Thyroid gland (tissue), 4 donors: ENCODE data around the gene CAMTA1. TPM values are rescaled to one million over a fixed set of nuclear protein-coding genes. Genes with fewer than 3 reads are reported as not detected.
"Not testable (repeated sequence)": the region's sequence is repeated elsewhere in the genome, so short reads cannot be mapped to it uniquely, and the experiment has no call there.

ENCODE experiments used
- DNase-seq, 2 donors: peaks; one replicate each; pipeline ENCODE4 v3.0.0-alpha.2; 2019
- H3K27ac ChIP-seq, 3 donors: fragments of 200-600 bp; sonication (generic); 1 replicate in 2 of 3; 2 replicates in 1 of 3; pipeline ENCODE4 v1.5.1; 2016 to 2019; ENCODE audit warnings: mild to moderate bottlenecking in 1 of 3, moderate library complexity in 1 of 3
- H3K27me3 ChIP-seq: fragments of 200-600 bp; sonication (generic); one replicate; pipeline ENCODE4 v1.5.1; 2019
- H3K36me3 ChIP-seq, 2 donors: fragments of 200-600 bp; sonication (generic); one replicate each; pipeline ENCODE4 v1.5.1; 2016 to 2019
- H3K4me1 ChIP-seq, 2 donors: fragments of 200-600 bp; sonication (generic); one replicate each; pipeline ENCODE4 v1.5.1; 2017 to 2019
- H3K4me3 ChIP-seq, 3 donors: fragments of 200-600 bp; sonication (generic); replicated peaks in 1 of 3; 1 replicate in 2 of 3; 2 replicates in 1 of 3; pipeline ENCODE4 v1.5.1; 2016; ENCODE audit warnings: mild to moderate bottlenecking in 1 of 3
- H3K9me3 ChIP-seq: fragments of 200-600 bp; sonication (generic); one replicate; pipeline ENCODE4 v1.5.1; 2017
- CTCF ChIP-seq, 6 experiments: fragments of 200-600 bp in 3 of 6; fragments of 450-650 bp in 3 of 6; sonication (generic) in 3 of 6; IDR thresholded peaks; one replicate each; pipeline ENCODE4 v1.5.1; 2016 to 2019; ENCODE audit warnings: antibody characterized with exemption in 6 of 6, mild to moderate bottlenecking in 2 of 6, inconsistent platforms in 1 of 6, moderate library complexity in 1 of 6
- POLR2A ChIP-seq, 2 donors: fragments of 450-650 bp; IDR thresholded peaks; one replicate each; pipeline ENCODE4 v1.6.1; 2017; ENCODE audit warnings: antibody characterized with exemption in 2 of 2, mild to moderate bottlenecking in 2 of 2, moderate library complexity in 1 of 2
- WGBS, 2 donors: methylation state at CpG; one replicate each; pipeline ENCODE4 v1.1.5; 2017; 5-methylcytosine and 5-hydroxymethylcytosine counted together
- intact Hi-C: fragments of 100-400 bp; cut with DNase I; formaldehyde crosslinking; loops from one replicate; pipeline ENCODE4 v1.15.1; 2023
- total RNA-seq, 4 donors: library from RNA; depleted of rRNA; stranded (reverse); fragments of >200 nt; gene quantifications; one replicate each; pipeline ENCODE4 v1.2.3, GENCODE V29; 2016

CAMTA1 gene
- total RNA-seq, 4 donors from 2014 or later, result 63.9 to 124 (median 101) TPM

DNA sequence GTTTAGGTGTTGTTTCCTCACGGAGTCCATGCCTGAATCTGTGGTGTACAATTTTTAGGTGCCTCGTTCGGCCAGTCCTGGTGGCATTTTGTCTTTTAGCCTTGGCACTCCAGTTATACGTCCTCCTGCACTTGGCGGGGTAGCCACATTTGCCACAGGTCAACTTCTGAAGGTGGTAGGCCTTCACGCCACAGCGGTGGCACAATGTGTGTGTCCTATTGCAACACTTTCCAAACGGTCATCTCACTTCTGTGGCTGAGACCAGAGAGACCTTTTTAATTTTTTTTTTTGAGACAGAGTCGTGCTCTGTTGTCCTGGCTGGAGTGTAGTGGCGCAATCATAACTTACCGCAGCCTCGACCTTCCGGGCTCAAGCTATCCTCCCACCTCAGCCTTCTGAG lies 49.1 kb downstream of the CAMTA1 start:
- no peak overlapping the region for H3K27ac ChIP-seq
- no peaks in the 10 kb centered on the region for H3K36me3 ChIP-seq
- H3K4me3 ChIP-seq, result no peak overlapping the region
- DNase-seq, result no peak
- intact Hi-C loops, result no loop called here
- H3K4me1 ChIP-seq, result peaks cover 16 to 29% of the 10 kb centered on the region in 2 donors
- no peaks in the 10 kb centered on the region for H3K9me3 ChIP-seq
- WGBS, 2 donors, result 95 to 96% methylated on average over 13 of the region's 13 CpGs
- no peak for TF ChIP-seq CTCF (IDR thresholded peaks at IDR 0.05)
- no peak for TF ChIP-seq POLR2A (IDR thresholded peaks at IDR 0.05)
- no peaks in the 10 kb centered on the region for H3K27me3 ChIP-seq

DNA sequence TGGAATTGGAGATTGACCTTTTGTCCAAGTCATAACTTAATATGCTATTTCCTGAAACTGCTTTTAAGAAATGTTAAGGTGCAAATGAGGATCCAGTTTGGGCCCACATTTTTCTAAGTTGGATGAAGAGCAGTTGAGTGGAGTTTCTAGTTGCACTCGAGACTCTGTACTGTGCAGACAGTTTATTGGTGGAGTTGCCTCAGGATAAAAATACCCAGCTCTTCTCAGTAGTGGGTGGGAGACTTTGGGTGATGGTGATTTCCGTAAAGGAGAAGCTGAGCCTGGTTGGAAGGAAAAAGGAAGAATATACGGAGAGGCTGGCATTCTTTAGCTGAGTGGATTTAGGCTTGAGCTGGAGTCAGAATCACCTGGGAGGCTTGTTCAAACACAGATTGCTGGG lies 49.9 kb downstream of the CAMTA1 start:
- Histone ChIP-seq H3K4me3 (no peak overlapping the region), H3K9me3 (no peaks in the 10 kb centered on the region), H3K4me1 (peaks cover 16 to 29% of the 10 kb centered on the region in 2 donors), H3K27me3 (no peaks in the 10 kb centered on the region), H3K27ac (no peak overlapping the region), H3K36me3 (no peaks in the 10 kb centered on the region)
- TF ChIP-seq CTCF (IDR thresholded peaks at IDR 0.05) (no peak), POLR2A (IDR thresholded peaks at IDR 0.05) (no peak)
- 90% methylated on average over 3 of the region's 3 CpGs for WGBS, 2 donors
- DNase-seq, result no peak
- intact Hi-C loops, result no loop called here

DNA sequence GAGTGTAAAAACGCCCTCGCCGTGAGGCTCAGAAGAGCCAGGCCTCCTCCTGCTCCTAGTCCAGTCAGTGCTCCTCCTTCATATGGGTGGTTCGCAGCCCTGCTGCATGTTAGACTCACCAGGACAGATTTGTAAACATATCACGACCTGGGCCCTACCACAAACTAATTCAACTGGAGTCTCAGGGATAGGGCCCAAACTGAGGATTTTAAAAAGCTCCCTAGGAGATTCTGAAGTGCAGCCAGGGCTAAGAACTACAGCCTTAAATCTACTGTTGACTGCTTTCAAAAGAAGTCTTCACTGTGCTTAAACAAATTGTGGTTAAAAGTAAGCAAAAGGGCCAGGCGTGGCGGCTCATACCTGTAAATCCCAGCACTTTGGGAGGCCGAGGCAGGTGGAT lies 57.0 kb downstream of the CAMTA1 start:
- intact Hi-C loops, result no loop called here
- Histone ChIP-seq H3K36me3 (no peaks in the 10 kb centered on the region), H3K27me3 (no peaks in the 10 kb centered on the region), H3K9me3 (no peaks in the 10 kb centered on the region), H3K4me1 (no peaks in the 10 kb centered on the region), H3K27ac (no peak overlapping the region), H3K4me3 (no peak overlapping the region)
- DNase-seq, result no peak
- 87% methylated on average over 8 of the region's 8 CpGs for WGBS, 2 donors
- no peak for TF ChIP-seq POLR2A (IDR thresholded peaks at IDR 0.05)
- TF ChIP-seq CTCF (IDR thresholded peaks at IDR 0.05), result no peak

- WGBS, 2 donors, result 95 to 96% methylated on average over 4 of the region's 4 CpGs
- H3K9me3 ChIP-seq, H3K4me1 ChIP-seq, H3K36me3 ChIP-seq, H3K27ac ChIP-seq, intact Hi-C loops, DNase-seq, H3K4me3 ChIP-seq, H3K27me3 ChIP-seq: not testable (repeated sequence)
Measured at GRCh38 chr1:6845786-6846185, 60.5 kb downstream of the CAMTA1 start.

- 89 to 95% methylated on average over 3 of the region's 3 CpGs for WGBS, 2 donors
Measured at GRCh38 chr1:6848816-6849215, 63.6 kb downstream of the CAMTA1 start.

More at GRCh38 chr1:6848816-6849215, 63.6 kb downstream of the CAMTA1 start:
- intact Hi-C loops, result no loop called here
- no peak overlapping the region for H3K4me3 ChIP-seq
- H3K27me3 ChIP-seq, result no peaks in the 10 kb centered on the region
- H3K36me3 ChIP-seq, result no peaks in the 10 kb centered on the region
- no peak for TF ChIP-seq POLR2A (IDR thresholded peaks at IDR 0.05)
- no peak for TF ChIP-seq CTCF (IDR thresholded peaks at IDR 0.05)
- no peaks in the 10 kb centered on the region for H3K4me1 ChIP-seq
- H3K27ac ChIP-seq, result no peak overlapping the region
- H3K9me3 ChIP-seq, result no peaks in the 10 kb centered on the region
- no peak for DNase-seq
